Esophagus muscularis mucosa (tissue), 4 donors: ENCODE measurements around the gene HYPK. TPM values are rescaled to one million over a fixed set of nuclear protein-coding genes. Genes with fewer than 3 reads are reported as not detected.
"Not testable (repeated sequence)": the region's sequence is repeated elsewhere in the genome, so short reads cannot be mapped to it uniquely, and the experiment has no call there.

Experiments used
- DNase-seq: peaks from one replicate; pipeline ENCODE4 v3.0.0-alpha.2; 2017; ENCODE audit errors: extremely low spot score
- H3K27ac ChIP-seq, 4 donors: fragments of 200-600 bp; sonication (generic); replicated peaks in 1 of 4; 1 replicate in 3 of 4; 2 replicates in 1 of 4; pipeline ENCODE4 v1.5.1; 2016 to 2019; ENCODE audit warnings: mild to moderate bottlenecking in 1 of 4
- H3K27me3 ChIP-seq, 4 donors: fragments of 200-600 bp; sonication (generic); one replicate each; pipeline versions ENCODE4 v1.5.1 to v1.6.0; 2016 to 2019
- H3K36me3 ChIP-seq, 4 donors: fragments of 200-600 bp; sonication (generic); one replicate each; pipeline ENCODE4 v1.5.1; 2016 to 2019
- H3K4me1 ChIP-seq, 4 donors: fragments of 200-600 bp; sonication (generic); one replicate each; pipeline ENCODE4 v1.5.1; 2016 to 2019
- H3K4me3 ChIP-seq, 4 donors: fragments of 200-600 bp; sonication (generic); 1 replicate in 2 of 4; 2 replicates in 2 of 4; pipeline ENCODE4 v1.5.1; 2016 to 2019; ENCODE audit warnings: mild to moderate bottlenecking in 4 of 4, moderate library complexity in 1 of 4
- H3K9me3 ChIP-seq, 4 donors: fragments of 200-600 bp; sonication (generic); 1 replicate in 3 of 4; 2 replicates in 1 of 4; pipeline ENCODE4 v1.5.1; 2016 to 2019
- CTCF ChIP-seq, 3 experiments: fragments of 200-600 bp in 2 of 3; fragments of 450-650 bp in 1 of 3; sonication (generic) in 2 of 3; IDR thresholded peaks; one replicate each; pipeline ENCODE4 v1.5.1; 2017 to 2019; ENCODE audit warnings: antibody characterized with exemption in 3 of 3, mild to moderate bottlenecking in 2 of 3, moderate library complexity in 1 of 3
- EP300 ChIP-seq: sonication (generic); formaldehyde crosslinking; IDR thresholded peaks from one replicate; pipeline ENCODE4 v1.6.1; 2017; ENCODE audit warnings: antibody characterized with exemption
- POLR2A ChIP-seq: fragments of 450-650 bp; IDR thresholded peaks from one replicate; pipeline ENCODE4 v1.6.1; 2017; ENCODE audit warnings: antibody characterized with exemption, moderate library complexity, mild to moderate bottlenecking, low read depth
- POLR2AphosphoS5 ChIP-seq, 2 donors: sonication (generic); formaldehyde crosslinking; IDR thresholded peaks; one replicate each; pipeline ENCODE4 v1.6.1; 2017; ENCODE audit warnings: antibody characterized with exemption in 2 of 2
- WGBS: methylation state at CpG from one replicate; pipeline ENCODE4 v1.1.5; 2018; 5-methylcytosine and 5-hydroxymethylcytosine counted together
- intact Hi-C: fragments of 100-400 bp; cut with DNase I; formaldehyde crosslinking; loops from one replicate; pipeline ENCODE4 v1.15.1; 2023
- total RNA-seq, 4 donors: library from RNA; depleted of rRNA; stranded (reverse); fragments of >200 nt; gene quantifications; one replicate each; pipeline versions ENCODE4 v1.1.0 to v1.2.1, GENCODE V29; 2016

HYPK gene
- total RNA-seq, 4 donors from 2014 or later: 4.8 to 12.0 (median 9.4) TPM

- H3K4me1 ChIP-seq: peaks cover 23 to 52% (median 44%) of the 10 kb centered on the region in 4 donors
- no peaks in the 10 kb centered on the region for H3K27me3 ChIP-seq
- intact Hi-C loops: no loop called here
- H3K4me3 ChIP-seq: peak overlapping the region in 1 of 4 donors; percentile 3
- DNase-seq: no peak
- 29% methylated on average over 3 of the region's 3 CpGs for WGBS
- no peaks in the 10 kb centered on the region for H3K9me3 ChIP-seq
- H3K27ac ChIP-seq: peak overlapping the region in 1 of 4 donors; percentile 37
- H3K36me3 ChIP-seq: peaks cover 0 to 18% (median 14%) of the 10 kb centered on the region in 4 donors
- TF ChIP-seq CTCF (IDR thresholded peaks at IDR 0.05): no peak
- TF ChIP-seq EP300: no peak
- no peak for TF ChIP-seq POLR2AphosphoS5 (IDR thresholded peaks at IDR 0.05)
Observed at GRCh38 chr15:43821505-43821904, 21.1 kb downstream of the HYPK start.

- no peaks in the 10 kb centered on the region for H3K36me3 ChIP-seq
- intact Hi-C loops: no loop called here
- peak in 1 of 3 experiments; percentile 19 for TF ChIP-seq CTCF (IDR thresholded peaks at IDR 0.05)
- peak; percentile 53 for TF ChIP-seq POLR2A
- TF ChIP-seq POLR2AphosphoS5 (IDR thresholded peaks at IDR 0.05): peak; percentile 99
- no peak for TF ChIP-seq EP300
- DNase-seq: peak; percentile 97
- no peaks in the 10 kb centered on the region for H3K27me3 ChIP-seq
- peak within 1 kb of the TSS; percentile 87 to 92 (median 90) for H3K27ac ChIP-seq
- peak within 1 kb of the TSS; percentile 65 to 86 (median 77) for H3K4me3 ChIP-seq
- peaks cover 28 to 71% (median 62%) of the 10 kb centered on the region in 4 donors for H3K4me1 ChIP-seq
- no peaks in the 10 kb centered on the region for H3K9me3 ChIP-seq
- 10% methylated on average over 44 of the region's 46 CpGs for WGBS
Observed at GRCh38 chr15:43824302-43825246, 24.2 kb downstream of the HYPK start, which contains the start of gene MFAP1. Gene MFAP1 (minus strand): TSS chr15:43824690. CDS start chr15:43824569, 121 bp downstream.

GRCh38 chr15:43825305-43825704 is 24.9 kb downstream of the HYPK start:
- intact Hi-C loops, H3K4me3 ChIP-seq: not testable (repeated sequence)
- WGBS: 91% methylated on average over 11 of the region's 11 CpGs

GRCh38 chr15:43826029-43826507 is 25.7 kb downstream of the HYPK start:
- 95% methylated on average over 11 of the region's 11 CpGs for WGBS
- Histone ChIP-seq H3K9me3 (no peaks in the 10 kb centered on the region), H3K4me1 (peaks cover 28 to 63% (median 57%) of the 10 kb centered on the region in 4 donors), H3K4me3 (peak overlapping the region; percentile 51 to 66 (median 62)), H3K27ac (peak overlapping the region; percentile 82 to 84 (median 83)), H3K27me3 (no peaks in the 10 kb centered on the region), H3K36me3 (no peaks in the 10 kb centered on the region)
- intact Hi-C loops: no loop called here
- no peak for TF ChIP-seq POLR2A
- TF ChIP-seq CTCF (IDR thresholded peaks at IDR 0.05): no peak
- TF ChIP-seq POLR2AphosphoS5 (IDR thresholded peaks at IDR 0.05): no peak
- no peak for TF ChIP-seq EP300
- no peak for DNase-seq

More at GRCh38 chr15:43825305-43825704, 24.9 kb downstream of the HYPK start:
- H3K27ac ChIP-seq, H3K27me3 ChIP-seq, H3K36me3 ChIP-seq, DNase-seq, H3K9me3 ChIP-seq: not testable (repeated sequence)
- H3K4me1 ChIP-seq: peaks cover 28 to 71% (median 60%) of the 10 kb centered on the region in 4 donors
